Measurements from ENCODE around the gene STARD10. TPM values are rescaled to one million over a fixed set of nuclear protein-coding genes. Genes with fewer than 3 reads are reported as not detected.

The STARD10 gene
- total RNA-seq, 1 donor from 2014 or later: 126 TPM

DNA sequence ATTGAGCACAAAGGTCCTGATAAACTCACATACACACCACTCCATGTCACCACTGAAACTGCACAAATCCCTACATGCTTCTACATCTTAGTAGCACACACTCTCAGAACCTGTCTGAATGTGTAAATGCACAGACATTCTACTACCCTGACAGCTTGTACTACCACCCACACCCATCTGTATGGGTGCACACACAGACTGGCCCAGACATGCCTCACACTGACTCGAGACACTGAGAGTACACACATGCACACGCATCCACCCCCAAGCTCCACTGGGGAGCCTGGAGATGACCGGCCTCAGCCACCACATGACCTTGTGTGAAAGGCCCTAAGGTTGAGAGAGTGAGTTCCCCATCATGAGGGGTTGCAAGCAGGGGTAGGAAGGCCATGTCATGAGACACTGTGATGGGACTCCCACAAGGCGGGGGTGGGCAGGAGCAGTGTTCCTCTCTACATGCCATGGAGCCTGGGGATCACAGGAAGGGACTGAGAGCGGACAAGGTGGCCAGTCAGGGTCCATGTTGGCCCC, 69.8 kb downstream of the STARD10 start:
- H3K4me1 ChIP-seq: peaks cover 75% of the 10 kb centered on the region
- intact Hi-C loops (cut with DNase I): no loop called here
- TF ChIP-seq, protein P1, sequence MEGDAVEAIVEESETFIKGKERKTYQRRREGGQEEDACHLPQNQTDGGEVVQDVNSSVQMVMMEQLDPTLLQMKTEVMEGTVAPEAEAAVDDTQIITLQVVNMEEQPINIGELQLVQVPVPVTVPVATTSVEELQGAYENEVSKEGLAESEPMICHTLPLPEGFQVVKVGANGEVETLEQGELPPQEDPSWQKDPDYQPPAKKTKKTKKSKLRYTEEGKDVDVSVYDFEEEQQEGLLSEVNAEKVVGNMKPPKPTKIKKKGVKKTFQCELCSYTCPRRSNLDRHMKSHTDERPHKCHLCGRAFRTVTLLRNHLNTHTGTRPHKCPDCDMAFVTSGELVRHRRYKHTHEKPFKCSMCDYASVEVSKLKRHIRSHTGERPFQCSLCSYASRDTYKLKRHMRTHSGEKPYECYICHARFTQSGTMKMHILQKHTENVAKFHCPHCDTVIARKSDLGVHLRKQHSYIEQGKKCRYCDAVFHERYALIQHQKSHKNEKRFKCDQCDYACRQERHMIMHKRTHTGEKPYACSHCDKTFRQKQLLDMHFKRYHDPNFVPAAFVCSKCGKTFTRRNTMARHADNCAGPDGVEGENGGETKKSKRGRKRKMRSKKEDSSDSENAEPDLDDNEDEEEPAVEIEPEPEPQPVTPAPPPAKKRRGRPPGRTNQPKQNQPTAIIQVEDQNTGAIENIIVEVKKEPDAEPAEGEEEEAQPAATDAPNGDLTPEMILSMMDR (IDR thresholded peaks at IDR 0.05): no peak
- no peaks in the 10 kb centered on the region for H3K9me3 ChIP-seq
- H3K27me3 ChIP-seq (ENCODE audit: low read depth): no peaks in the 10 kb centered on the region
- peaks cover 26% of the 10 kb centered on the region for H3K36me3 ChIP-seq
- peak overlapping the region; percentile 36 for H3K27ac ChIP-seq
- no peak for DNase-seq
- no peak overlapping the region for H3K4me3 ChIP-seq
- no peak for ATAC-seq

DNA sequence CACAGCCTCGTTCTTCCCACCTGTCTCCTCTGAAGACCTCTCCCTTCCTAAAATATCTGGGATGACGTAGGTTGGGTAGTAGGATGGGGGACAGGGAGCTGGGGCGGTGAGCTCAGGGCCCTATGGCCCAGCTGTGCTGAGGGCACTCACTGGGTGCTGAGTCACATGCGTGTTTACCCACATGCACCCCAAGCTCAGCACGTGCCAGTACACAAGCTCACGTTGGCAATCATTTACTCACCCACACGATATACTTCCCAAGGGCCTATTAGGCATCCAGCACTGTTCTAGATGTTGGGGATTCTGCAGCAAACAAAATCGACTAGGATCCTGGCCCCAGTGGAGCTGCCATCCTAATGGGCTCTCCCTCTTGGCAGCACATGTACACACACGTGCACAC, 70.3 kb downstream of the STARD10 start:
- Histone ChIP-seq H3K36me3 (peaks cover 32% of the 10 kb centered on the region), H3K4me3 (no peak overlapping the region), H3K4me1 (peaks cover 80% of the 10 kb centered on the region), H3K9me3 (no peaks in the 10 kb centered on the region), H3K27ac (peak overlapping the region; percentile 90), H3K27me3 (ENCODE audit: low read depth) (no peaks in the 10 kb centered on the region)
- DNase-seq (no peak), ATAC-seq (peak; percentile 1 to 18)
- TF ChIP-seq, protein P1 (IDR thresholded peaks at IDR 0.05): no peak
- intact Hi-C loops (cut with DNase I): no loop called here

DNA sequence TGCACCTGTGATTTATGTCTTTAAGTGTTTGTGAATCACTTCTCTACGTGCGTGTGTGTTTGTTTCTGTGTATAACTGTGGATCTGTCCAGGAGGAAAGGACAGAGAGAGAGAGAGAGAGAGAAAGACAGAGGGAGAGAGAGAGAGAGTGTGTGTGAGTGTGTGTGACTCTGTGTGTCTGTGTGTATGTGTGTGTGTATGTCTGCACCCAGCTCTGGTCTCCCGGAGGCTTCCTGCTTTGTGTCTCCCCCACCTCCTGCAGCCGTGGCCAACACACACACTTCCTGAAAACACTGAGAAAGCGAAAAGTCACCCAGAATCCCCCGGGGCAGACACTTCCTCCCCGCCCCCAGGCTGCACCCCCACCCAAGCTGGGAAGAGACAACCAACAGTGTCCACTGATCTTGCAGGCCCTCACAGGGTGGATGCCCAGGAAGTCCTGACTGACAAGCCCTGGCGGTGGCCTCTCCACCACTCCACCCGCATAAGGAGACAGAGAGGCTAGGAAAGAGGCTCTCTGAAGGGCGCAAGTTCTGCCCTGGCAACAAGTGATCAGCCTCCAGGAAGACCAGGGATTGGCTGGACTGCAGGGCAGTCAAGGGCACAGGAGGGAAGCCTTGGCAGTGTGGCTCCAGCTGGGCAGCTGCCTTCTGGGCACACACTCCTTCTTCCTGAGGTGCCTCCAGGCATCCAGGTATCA, 71.6 kb downstream of the STARD10 start:
- intact Hi-C loops (cut with DNase I): no loop called here
- no peaks in the 10 kb centered on the region for H3K9me3 ChIP-seq
- H3K4me3 ChIP-seq: peak overlapping the region; percentile 79
- peak; percentile 91 for DNase-seq
- H3K27me3 ChIP-seq (ENCODE audit: low read depth): no peaks in the 10 kb centered on the region
- peaks cover 83% of the 10 kb centered on the region for H3K4me1 ChIP-seq
- H3K36me3 ChIP-seq: peaks cover 43% of the 10 kb centered on the region
- TF ChIP-seq, protein P1 (IDR thresholded peaks at IDR 0.05): no peak
- peak overlapping the region; percentile 90 for H3K27ac ChIP-seq
- peak; percentile 86 to 87 for ATAC-seq

DNA sequence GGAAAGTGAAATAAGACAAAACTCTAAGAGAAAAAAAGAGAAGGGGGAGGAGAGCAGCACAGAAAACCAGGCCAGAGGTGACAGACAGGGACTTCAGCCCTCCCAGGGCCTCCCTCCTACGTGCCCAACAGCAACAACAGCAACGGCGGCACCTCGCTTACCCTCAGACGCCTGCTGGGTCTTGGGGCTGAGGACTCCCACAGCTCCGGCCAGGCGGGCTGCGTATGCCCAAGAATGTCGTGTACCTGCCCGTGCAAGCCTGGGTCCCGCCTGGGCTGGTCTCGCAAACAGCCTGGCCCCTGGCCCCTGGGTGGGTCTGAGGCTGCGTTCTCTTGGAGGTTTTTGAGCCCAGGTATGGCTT, 72.2 kb downstream of the STARD10 start:
- peak; percentile 18 to 20 for ATAC-seq
- H3K4me1 ChIP-seq: peaks cover 88% of the 10 kb centered on the region
- TF ChIP-seq, protein P1 (IDR thresholded peaks at IDR 0.05): no peak
- H3K27me3 ChIP-seq (ENCODE audit: low read depth): no peaks in the 10 kb centered on the region
- H3K4me3 ChIP-seq: peak overlapping the region; percentile 79
- intact Hi-C loops (cut with DNase I): no loop called here
- peak overlapping the region; percentile 90 for H3K27ac ChIP-seq
- no peaks in the 10 kb centered on the region for H3K9me3 ChIP-seq
- DNase-seq: peak; percentile 75
- peaks cover 46% of the 10 kb centered on the region for H3K36me3 ChIP-seq

DNA sequence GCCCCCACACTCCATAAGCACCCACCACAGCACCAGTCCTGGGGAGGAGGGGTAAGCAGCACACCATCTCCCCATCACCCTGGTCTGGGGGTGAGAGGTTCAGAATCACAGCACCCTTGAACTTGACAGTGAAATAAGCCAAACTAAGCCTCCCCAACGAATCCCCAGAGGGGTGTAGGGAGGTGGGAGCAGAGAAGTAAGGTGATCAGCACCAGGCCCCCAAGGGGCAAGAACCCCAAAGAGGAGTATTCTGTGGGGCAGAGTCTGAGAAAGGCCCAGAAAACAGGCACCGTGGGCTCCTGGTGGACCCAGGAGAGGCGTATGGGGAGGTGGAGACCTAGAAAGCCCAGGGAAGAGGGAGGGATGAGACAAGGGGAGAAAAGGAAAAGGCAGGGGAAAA, 72.6 kb downstream of the STARD10 start:
- intact Hi-C loops (cut with DNase I): no loop called here
- DNase-seq: no peak
- Histone ChIP-seq H3K4me1 (peaks cover 92% of the 10 kb centered on the region), H3K27ac (peak overlapping the region; percentile 90), H3K9me3 (no peaks in the 10 kb centered on the region), H3K27me3 (ENCODE audit: low read depth) (no peaks in the 10 kb centered on the region), H3K4me3 (peak overlapping the region; percentile 79), H3K36me3 (peaks cover 46% of the 10 kb centered on the region)
- no peak for ATAC-seq
- TF ChIP-seq, protein P1 (IDR thresholded peaks at IDR 0.05): no peak

All from lower lobe of right lung (tissue), 2 donors.